GM23338 (cell line): Measurements from ENCODE around the gene RHOBTB3.

Experiments used
- CREB1 ChIP-seq: fragments of 250-450 bp; sonication (Bioruptor Pico); IDR thresholded peaks from 2 replicates; pipeline ENCODE4 v1.5.0; 2020; ENCODE audit warnings: low read depth, mild to moderate bottlenecking, moderate library complexity
- CTCF ChIP-seq, 2 experiments: fragments of 200-600 bp in 1 of 2; sonication (generic) in 1 of 2; conservative IDR thresholded peaks; 2 replicates each; pipeline versions ENCODE4 v1.5.1 to v1.6.1; 2016 to 2017; ENCODE audit warnings: antibody characterized with exemption in 2 of 2, low read depth in 2 of 2, mild to moderate bottlenecking in 2 of 2, moderate library complexity in 1 of 2
- ETS1 ChIP-seq: IDR thresholded peaks from 2 replicates; pipeline ENCODE4 v1.6.1; 2016; ENCODE audit warnings: antibody characterized with exemption
- EZH2 ChIP-seq: fragments of 200-600 bp; sonication (generic); IDR thresholded peaks from one replicate; pipeline ENCODE4 v1.8.0; 2017; ENCODE audit warnings: antibody characterized with exemption, mild to moderate bottlenecking, low read depth; ENCODE audit not compliant: unreplicated experiment
- EZH2phosphoT487 ChIP-seq: fragments of 200-600 bp; sonication (generic); IDR thresholded peaks from one replicate; pipeline ENCODE4 v1.8.1; 2018; ENCODE audit warnings: antibody characterized with exemption; ENCODE audit not compliant: unreplicated experiment
- JUNB ChIP-seq: IDR thresholded peaks from one replicate; pipeline ENCODE4 v1.6.1; 2016; ENCODE audit warnings: antibody characterized with exemption; ENCODE audit not compliant: unreplicated experiment
- NANOG ChIP-seq: IDR thresholded peaks from 2 replicates; pipeline ENCODE4 v1.6.1; 2016; ENCODE audit warnings: antibody characterized with exemption, borderline replicate concordance
- POLR2AphosphoS5 ChIP-seq: IDR thresholded peaks from 2 replicates; pipeline ENCODE4 v1.6.1; 2016; ENCODE audit warnings: antibody characterized with exemption, low read depth
- REST ChIP-seq: IDR thresholded peaks from one replicate; pipeline ENCODE4 v1.6.1; 2018; ENCODE audit warnings: antibody characterized with exemption; ENCODE audit not compliant: unreplicated experiment
- STAT1 ChIP-seq: IDR thresholded peaks from one replicate; pipeline ENCODE4 v1.6.1; 2016; ENCODE audit warnings: antibody characterized with exemption; ENCODE audit not compliant: unreplicated experiment
- ZNF114 ChIP-seq: fragments of 250-450 bp; sonication (Bioruptor Pico); IDR thresholded peaks from 2 replicates; pipeline ENCODE4 v1.5.0; 2020; ENCODE audit warnings: mild to moderate bottlenecking, moderate library complexity
- ZNF462 ChIP-seq: fragments of 250-450 bp; sonication (Bioruptor Pico); IDR thresholded peaks from 2 replicates; pipeline ENCODE4 v1.5.0; 2020; ENCODE audit warnings: mild to moderate bottlenecking, moderate library complexity

- TF ChIP-seq CTCF (conservative IDR thresholded peaks at IDR 0.05; ENCODE audit: low read depth in 2 of 2), result no peak
- TF ChIP-seq REST, result no peak
- no peak for TF ChIP-seq POLR2AphosphoS5
- no peak for TF ChIP-seq EZH2phosphoT487
- TF ChIP-seq EZH2, result no peak
- TF ChIP-seq CREB1 (CRISPR knock-in tag), result no peak
- TF ChIP-seq STAT1, result no peak
- TF ChIP-seq ZNF462 (CRISPR knock-in tag), result no peak
- no peak for TF ChIP-seq ETS1
- no peak for TF ChIP-seq ZNF114
- no peak for TF ChIP-seq NANOG
- no peak for TF ChIP-seq JUNB
Measured at GRCh38 chr5:95720094-95720786, 10.9 kb upstream of the RHOBTB3 start.
